Choroid plexus epithelial cell (primary cell): Measurements from ENCODE around the gene NPPB.

Experiments
- DNase-seq: peaks from one replicate; pipeline ENCODE4 v3.0.0-alpha.2; 2010; ENCODE audit warnings: low read depth
- H3K4me3 ChIP-seq: 2 replicates; pipeline ENCODE4 v1.5.1; 2011; ENCODE audit warnings: low read depth, mild to moderate bottlenecking, control low read depth, low read length, moderate library complexity
- TF ChIP-seq, protein P1 (sequence below): conservative IDR thresholded peaks from 2 replicates; pipeline ENCODE4 v1.5.1; 2011; ENCODE audit warnings: low read depth, mild to moderate bottlenecking, control low read depth, inconsistent platforms, low read length, moderate library complexity

Gene NPPB

DNA sequence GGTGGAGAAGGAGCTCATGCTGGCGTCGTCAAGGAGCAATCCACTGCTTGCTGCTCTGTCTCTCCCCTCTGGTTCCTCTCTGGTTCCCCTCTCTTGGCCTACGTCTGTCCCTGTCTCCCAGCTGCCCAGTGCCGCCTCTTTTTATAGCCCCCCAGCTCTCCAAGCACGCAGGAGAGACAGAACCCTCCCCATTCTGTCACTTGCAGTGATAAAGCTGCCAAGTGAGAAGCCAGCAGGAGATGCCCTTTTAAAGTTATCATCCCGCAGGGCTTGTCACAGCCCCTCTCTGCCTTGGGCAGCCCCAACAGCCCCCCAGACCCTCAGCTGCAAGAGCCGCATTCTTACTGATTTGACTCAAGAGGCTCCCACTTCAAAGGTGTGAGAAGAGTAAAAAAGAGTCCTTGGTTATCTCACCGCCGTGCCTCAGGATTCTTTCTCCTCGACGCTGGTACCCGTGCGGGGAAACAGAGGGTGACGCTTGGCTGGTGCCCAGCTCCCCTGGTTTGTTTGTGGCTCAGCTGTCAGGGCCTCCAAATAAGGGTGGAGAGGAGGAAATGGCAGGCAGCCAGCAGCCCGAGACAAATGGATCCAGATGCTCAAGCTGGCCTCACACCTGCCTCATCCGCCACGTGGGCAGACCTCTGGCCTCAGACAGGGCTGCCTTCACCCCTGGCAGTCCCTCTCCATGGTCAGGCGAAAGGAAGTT is 10.9 kb downstream of the NPPB start, which contains the start of gene NPPA:
Gene NPPA, minus strand, starts transcription at position 117 of the 706 bp plus-strand sequence. Its CDS starts 99 bp downstream, at position 18.
- no peak for DNase-seq
- TF ChIP-seq, protein P1, sequence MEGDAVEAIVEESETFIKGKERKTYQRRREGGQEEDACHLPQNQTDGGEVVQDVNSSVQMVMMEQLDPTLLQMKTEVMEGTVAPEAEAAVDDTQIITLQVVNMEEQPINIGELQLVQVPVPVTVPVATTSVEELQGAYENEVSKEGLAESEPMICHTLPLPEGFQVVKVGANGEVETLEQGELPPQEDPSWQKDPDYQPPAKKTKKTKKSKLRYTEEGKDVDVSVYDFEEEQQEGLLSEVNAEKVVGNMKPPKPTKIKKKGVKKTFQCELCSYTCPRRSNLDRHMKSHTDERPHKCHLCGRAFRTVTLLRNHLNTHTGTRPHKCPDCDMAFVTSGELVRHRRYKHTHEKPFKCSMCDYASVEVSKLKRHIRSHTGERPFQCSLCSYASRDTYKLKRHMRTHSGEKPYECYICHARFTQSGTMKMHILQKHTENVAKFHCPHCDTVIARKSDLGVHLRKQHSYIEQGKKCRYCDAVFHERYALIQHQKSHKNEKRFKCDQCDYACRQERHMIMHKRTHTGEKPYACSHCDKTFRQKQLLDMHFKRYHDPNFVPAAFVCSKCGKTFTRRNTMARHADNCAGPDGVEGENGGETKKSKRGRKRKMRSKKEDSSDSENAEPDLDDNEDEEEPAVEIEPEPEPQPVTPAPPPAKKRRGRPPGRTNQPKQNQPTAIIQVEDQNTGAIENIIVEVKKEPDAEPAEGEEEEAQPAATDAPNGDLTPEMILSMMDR: no peak
- H3K4me3 ChIP-seq: no peak within 1 kb of the TSS

DNA sequence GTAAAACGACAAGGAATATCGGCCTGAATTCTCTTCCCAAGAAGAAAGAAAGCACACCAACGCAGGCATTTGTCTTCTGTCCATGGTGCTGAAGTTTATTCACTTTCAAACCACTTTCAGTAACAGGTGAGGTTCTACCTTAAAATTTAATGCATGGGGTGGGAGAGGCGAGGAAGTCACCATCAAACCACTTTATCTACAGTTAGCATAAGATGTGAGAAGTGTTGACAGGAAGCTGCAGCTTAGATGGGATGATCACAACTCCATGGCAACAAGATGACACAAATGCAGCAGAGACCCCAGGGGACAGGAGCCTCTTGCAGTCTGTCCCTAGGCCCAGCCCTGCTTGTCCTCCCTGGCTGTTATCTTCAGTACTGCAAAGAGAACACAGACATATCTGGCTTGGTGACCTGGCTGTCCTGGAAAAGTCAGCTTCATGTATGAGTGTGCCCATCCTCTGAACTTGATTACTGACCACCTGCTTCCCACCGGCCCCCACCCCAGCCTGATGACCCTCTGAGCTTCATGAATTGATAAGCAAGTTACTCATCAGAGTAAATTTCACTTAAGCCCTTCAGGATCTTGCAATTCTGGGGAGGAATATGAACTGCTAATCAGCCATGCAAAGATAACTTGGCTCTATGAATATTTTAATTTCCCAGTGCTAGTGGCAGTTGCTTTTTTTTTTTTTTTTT is 13.0 kb downstream of the NPPB start:
- no peak overlapping the region for H3K4me3 ChIP-seq
- TF ChIP-seq, protein P1: no peak
- peak; percentile 47 for DNase-seq

DNA sequence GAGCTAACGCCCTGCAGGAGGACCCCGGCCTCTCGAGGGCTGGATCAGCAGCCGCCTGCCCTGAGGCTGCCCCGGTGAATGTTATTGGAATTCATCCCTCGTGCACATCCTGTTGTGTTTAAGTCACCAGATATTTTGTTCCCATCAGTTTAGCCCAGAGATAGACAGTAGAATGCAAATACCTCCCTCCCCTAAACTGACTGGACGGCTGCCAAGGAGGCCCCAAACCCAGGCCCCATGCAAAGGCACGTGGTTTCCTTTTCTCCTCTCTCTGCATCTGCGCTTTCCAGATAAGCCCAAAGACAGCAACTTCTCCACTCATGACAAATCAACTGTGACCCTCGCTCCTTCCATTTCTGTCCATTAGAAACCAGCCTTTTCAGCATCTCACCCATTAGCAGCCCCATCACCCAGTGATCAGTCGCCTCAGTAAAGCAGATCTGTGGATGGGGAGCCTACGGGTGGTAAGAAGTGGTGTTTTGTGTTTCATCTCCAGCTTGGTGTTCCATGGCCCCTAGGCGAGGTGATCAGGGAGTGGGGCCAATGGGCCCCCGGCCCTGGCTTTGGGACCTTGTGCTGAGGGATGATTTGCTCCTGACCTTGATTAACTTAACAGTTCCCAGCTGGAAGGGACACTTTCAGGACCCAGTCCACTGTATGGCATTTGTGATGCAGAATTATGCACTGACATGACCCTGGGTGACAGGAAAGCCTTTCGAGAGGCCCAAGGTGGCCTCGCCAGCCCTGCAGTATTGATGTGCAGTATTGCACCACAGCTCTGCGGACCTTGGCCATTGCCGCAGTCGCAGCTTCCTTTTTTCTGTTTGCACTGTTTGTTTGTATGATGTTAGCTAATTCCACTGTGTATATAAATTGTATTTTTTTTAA is 16.3 kb downstream of the NPPB start:
- peak; percentile 93 for DNase-seq
- no peak overlapping the region for H3K4me3 ChIP-seq
- TF ChIP-seq, protein P1: no peak

DNA sequence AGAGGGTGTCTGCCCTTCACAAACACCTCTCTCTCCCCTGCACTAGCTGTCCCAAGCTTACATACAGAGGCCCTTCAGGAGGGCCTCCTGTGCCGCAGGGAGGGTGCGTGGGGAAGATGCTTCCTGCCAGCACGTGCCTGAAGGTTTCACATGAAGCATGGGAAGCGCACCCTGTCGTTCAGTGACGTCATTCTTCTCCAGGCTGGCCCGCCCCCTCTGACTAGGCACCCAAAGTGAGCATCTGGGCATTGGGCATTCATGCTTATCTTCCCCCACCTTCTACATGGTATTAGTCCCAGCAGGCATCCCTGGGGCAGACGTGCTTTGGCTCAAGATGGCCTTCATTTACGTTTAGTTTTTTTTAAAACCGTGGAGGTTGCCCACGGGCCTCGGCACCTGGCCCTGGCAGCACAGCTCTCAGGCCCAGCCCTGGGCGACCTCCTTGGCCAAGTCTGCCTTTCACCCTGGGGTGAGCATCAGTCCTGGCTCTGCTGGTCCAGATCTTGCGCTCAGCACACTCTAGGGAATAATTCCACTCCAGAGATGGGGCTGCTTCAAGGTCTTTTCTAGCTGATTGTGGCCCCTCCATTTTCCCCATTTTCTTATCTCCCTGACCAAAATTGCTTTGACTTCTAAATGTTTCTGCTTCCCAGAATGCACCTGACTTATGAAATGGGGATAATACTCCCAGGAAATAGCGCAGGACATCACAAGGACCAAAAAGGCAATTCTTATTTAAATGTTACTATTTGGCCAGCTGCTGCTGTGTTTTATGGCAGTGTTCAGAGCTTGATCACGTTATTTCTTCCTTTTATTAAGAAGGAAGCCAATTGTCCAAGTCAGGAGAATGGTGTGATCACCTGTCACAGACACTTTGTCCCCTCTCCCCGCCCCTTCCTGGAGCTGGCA is 17.2 kb downstream of the NPPB start:
- TF ChIP-seq, protein P1: no peak
- peak; percentile 17 for DNase-seq
- H3K4me3 ChIP-seq: no peak overlapping the region

DNA sequence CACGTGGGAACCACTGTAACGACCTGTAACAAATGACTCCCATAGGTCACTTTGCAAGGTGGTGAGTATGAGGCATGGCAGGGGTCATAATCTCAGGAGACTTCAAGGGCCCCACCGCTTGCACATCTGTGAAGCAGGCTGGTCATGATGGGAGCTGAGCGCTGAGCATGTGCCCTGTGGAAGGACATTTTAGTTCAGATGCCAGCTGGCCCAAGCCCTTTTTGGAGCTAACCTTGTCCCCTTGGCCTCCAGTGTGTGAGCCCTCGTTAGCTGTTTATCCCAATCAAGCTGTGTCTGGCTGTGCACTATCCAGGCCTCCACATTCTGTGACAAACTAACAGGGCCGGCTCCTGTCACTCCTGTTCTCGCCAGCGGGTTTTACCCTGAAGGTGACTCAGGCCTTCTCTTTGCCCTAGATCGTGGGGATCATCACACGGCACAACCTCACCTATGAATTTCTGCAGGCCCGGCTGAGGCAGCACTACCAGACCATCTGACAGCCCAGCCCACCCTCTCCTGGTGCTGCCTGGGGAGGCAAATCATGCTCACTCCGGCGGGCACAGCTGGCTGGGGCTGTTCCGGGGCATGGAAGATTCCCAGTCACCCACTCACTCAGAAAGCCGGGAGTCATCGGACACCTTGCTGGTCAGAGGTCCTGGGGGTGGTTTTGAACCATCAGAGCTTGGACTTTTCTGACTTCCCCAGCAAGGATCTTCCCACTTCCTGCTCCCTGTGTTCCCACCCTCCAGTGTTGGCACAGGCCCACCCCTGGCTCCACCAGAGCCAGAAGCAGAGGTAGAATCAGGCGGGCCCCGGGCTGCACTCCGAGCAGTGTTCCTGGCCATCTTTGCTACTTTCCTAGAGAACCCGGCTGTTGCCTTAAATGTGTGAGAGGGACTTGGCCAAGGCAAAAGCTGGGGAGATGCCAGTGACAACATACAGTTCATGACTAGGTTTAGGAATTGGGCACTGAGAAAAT is 18.7 kb downstream of the NPPB start:
- no peak for DNase-seq
- TF ChIP-seq, protein P1: no peak
- H3K4me3 ChIP-seq: no peak overlapping the region
